GM10266 (cell line): ENCODE results near the gene MVD.

ENCODE experiments used
- DNase-seq: peaks from one replicate; pipeline ENCODE4 v3.0.0; 2012; ENCODE audit errors: extremely low spot score
- TF ChIP-seq, protein P1 (sequence below): IDR thresholded peaks from 2 replicates; pipeline ENCODE4 v1.5.1; 2012; ENCODE audit warnings: mild to moderate bottlenecking, low read depth; ENCODE audit not compliant: control insufficient read depth, insufficient read depth; ENCODE audit errors: missing control alignments

Gene MVD

GRCh38 chr16:88630941-88631340 lies 31.9 kb downstream of the MVD start:
- DNase-seq = no peak
- TF ChIP-seq, protein P1, sequence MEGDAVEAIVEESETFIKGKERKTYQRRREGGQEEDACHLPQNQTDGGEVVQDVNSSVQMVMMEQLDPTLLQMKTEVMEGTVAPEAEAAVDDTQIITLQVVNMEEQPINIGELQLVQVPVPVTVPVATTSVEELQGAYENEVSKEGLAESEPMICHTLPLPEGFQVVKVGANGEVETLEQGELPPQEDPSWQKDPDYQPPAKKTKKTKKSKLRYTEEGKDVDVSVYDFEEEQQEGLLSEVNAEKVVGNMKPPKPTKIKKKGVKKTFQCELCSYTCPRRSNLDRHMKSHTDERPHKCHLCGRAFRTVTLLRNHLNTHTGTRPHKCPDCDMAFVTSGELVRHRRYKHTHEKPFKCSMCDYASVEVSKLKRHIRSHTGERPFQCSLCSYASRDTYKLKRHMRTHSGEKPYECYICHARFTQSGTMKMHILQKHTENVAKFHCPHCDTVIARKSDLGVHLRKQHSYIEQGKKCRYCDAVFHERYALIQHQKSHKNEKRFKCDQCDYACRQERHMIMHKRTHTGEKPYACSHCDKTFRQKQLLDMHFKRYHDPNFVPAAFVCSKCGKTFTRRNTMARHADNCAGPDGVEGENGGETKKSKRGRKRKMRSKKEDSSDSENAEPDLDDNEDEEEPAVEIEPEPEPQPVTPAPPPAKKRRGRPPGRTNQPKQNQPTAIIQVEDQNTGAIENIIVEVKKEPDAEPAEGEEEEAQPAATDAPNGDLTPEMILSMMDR = no peak

- TF ChIP-seq, protein P1 = no peak
- no peak for DNase-seq
Observed at GRCh38 chr16:88630433-88630832, 32.5 kb downstream of the MVD start.

DNA sequence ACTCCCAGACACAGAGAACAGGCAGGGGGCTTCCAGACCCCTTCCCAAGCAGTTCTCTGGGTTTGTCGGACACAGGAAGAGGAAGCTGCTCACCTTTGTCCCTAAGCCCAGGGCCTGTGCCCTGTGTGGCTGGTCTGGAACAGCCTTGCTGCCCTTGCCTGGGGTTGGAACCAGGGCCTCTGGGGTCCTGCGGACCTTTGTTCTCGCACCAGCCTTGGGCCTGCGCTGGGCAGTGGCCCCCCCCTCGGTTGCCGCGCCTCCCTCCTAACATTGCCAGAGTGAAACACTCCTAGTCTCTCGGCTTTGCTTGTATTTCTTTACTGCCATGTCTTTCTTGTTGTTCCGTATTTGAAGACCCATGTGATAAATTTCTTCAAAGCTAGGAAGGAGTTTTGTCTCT lies 33.1 kb downstream of the MVD start:
- TF ChIP-seq, protein P1 = no peak
- DNase-seq = no peak

DNA sequence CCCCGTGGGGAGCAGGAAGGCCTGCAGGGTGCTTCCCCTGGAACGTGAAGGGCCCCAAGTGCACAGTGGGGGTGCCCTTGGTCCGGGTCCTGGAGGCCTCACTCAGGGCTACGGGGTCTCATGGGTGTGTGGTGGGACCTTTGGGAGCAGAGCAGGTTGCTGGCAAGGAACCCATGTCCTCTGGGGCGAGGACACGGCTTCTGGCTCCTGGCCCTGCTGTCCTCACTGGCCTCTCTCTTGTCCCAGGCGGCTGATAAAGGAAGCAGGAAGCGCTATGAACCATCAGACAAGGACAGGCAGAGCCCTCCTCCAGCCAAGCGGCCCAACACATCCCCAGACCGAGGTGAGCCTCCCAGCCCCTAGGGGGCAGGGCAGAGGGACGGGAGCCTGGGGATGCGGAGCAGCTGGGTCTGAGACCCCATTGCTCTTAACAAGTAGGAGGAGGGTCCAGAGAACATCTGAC lies 34.3 kb downstream of the MVD start:
- no peak for DNase-seq

GRCh38 chr16:88627531-88628411 lies 35.1 kb downstream of the MVD start:
- DNase-seq = no peak
- TF ChIP-seq, protein P1 = no peak

More for the DNA sequence above, 34.3 kb downstream of the MVD start:
- TF ChIP-seq, protein P1 = peak; percentile 13

DNA sequence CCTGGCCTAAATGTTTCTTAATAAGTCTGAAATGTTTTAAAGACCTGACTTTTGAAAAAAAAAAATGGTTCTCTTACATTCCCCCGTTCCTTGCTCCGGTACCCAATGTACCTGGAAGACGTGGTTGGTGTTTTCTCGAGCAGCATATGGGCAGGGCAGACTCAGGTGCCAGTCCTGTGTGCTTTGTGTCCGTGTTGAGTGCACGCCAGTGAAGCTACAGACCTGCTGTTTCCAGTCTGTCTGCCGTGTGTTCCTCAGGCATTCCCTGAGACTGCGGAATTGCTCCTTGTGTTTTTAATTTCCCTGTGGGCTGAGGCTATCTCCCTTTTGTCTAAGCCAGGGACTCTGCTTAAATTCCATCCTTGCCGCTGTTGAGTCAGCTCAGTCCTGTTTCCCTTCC lies 36.2 kb downstream of the MVD start:
- TF ChIP-seq, protein P1 = no peak

GRCh38 chr16:88624977-88625576 lies 37.8 kb downstream of the MVD start:
- no peak for DNase-seq
- TF ChIP-seq, protein P1 = no peak

More for the DNA sequence above, 36.2 kb downstream of the MVD start:
- DNase-seq = no peak
